ENCODE data around the gene FAM76B. TPM values are rescaled to one million over a fixed set of nuclear protein-coding genes. Genes with fewer than 3 reads are reported as not detected.

FAM76B gene
- total and polyA plus RNA-seq, 9 donors: 16.7 to 31.7 (median 21.8) TPM

DNA sequence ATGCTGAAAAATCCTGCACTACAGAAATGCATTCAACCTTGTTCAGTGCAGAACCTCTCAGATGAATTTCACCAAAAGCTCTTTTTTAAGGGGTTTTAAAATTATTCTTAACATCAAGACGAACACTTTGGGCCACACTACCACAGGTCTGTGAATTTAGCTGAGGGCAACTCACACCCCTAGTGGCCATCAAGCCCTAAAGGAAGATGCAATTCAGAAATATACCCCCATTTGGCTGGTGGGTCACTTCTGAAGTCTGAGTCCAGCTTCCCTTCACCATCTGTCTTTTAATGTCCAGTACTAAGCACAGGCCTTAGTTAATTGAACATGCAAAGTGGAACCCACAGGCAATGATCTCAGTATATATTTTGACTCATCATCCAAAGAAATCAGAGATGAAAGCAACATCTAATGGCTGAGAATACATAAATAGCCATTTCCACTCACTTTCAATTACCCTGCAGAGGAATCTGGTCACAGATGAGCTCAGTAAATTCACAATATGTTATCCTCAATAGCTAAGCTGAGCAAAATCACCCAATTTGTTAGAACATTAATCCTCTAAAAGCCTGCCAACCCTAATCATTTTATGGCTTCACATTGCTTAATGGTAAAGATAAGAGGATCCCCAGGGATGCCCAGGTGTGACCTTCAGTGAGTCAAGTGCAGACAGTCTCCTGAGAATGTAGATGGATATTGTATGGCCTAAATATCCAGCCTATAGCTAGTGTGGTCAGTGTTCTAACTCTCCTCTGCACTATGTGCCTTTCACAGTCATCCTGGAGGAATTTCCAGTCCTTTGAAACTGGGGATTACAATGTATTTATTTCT lies 50.3 kb downstream of the FAM76B start:
- Histone ChIP-seq H3K4me1 (ENCODE audit: insufficient read depth) (no peaks in the 10 kb centered on the region), H3K4me3 (no peak overlapping the region), H3K36me3 (no peaks in the 10 kb centered on the region), H3K9me3 (no peaks in the 10 kb centered on the region), H3K27ac (no peak overlapping the region), H3K27me3 (no peaks in the 10 kb centered on the region)
- no peak for TF ChIP-seq CTCF (IDR thresholded peaks at IDR 0.05)
- TF ChIP-seq POLR2A (IDR thresholded peaks at IDR 0.05): no peak
- no peak for TF ChIP-seq EP300 (IDR thresholded peaks at IDR 0.05)
- intact Hi-C loops (cut with DNase I): no loop called here
- no peak for DNase-seq
- WGBS, 3 donors: 0 to 91% (median 64%) methylated on average over 1 of the region's 1 CpG

GRCh38 chr11:95736809-95737208 lies 52.8 kb downstream of the FAM76B start:
- Histone ChIP-seq H3K4me1 (ENCODE audit: insufficient read depth) (peaks cover 3% of the 10 kb centered on the region), H3K36me3 (no peaks in the 10 kb centered on the region), H3K27me3 (no peaks in the 10 kb centered on the region), H3K9me3 (no peaks in the 10 kb centered on the region), H3K4me3 (no peak overlapping the region), H3K27ac (no peak overlapping the region)
- no peak for DNase-seq
- intact Hi-C loops (cut with DNase I): no loop called here
- no peak for TF ChIP-seq EP300 (IDR thresholded peaks at IDR 0.05)
- no peak for TF ChIP-seq CTCF (IDR thresholded peaks at IDR 0.05)
- no peak for TF ChIP-seq POLR2A (IDR thresholded peaks at IDR 0.05)
- WGBS, 3 donors: 11 to 25% (median 19%) methylated on average over 2 of the region's 2 CpGs

GRCh38 chr11:95736355-95736754 lies 53.2 kb downstream of the FAM76B start:
- intact Hi-C loops (cut with DNase I): no loop called here
- 21 to 25% (median 24%) methylated on average over 7 of the region's 7 CpGs for WGBS, 3 donors
- TF ChIP-seq CTCF (IDR thresholded peaks at IDR 0.05) (no peak), POLR2A (IDR thresholded peaks at IDR 0.05) (no peak), EP300 (IDR thresholded peaks at IDR 0.05) (no peak)
- DNase-seq: peak in 3 of 5 donors; percentile 18 to 44 (median 19)
- peaks cover 3% of the 10 kb centered on the region for H3K4me1 ChIP-seq (ENCODE audit: insufficient read depth)
- no peaks in the 10 kb centered on the region for H3K27me3 ChIP-seq
- H3K36me3 ChIP-seq: no peaks in the 10 kb centered on the region
- H3K27ac ChIP-seq: no peak overlapping the region
- no peak overlapping the region for H3K4me3 ChIP-seq
- H3K9me3 ChIP-seq: no peaks in the 10 kb centered on the region

GRCh38 chr11:95734009-95734572 lies 55.5 kb downstream of the FAM76B start:
- no peak for DNase-seq
- Histone ChIP-seq H3K4me3 (no peak overlapping the region), H3K9me3 (no peaks in the 10 kb centered on the region), H3K4me1 (ENCODE audit: insufficient read depth) (peaks cover 3% of the 10 kb centered on the region), H3K36me3 (no peaks in the 10 kb centered on the region), H3K27me3 (no peaks in the 10 kb centered on the region), H3K27ac (no peak overlapping the region)
- no peak for TF ChIP-seq EP300 (IDR thresholded peaks at IDR 0.05)
- no peak for TF ChIP-seq POLR2A (IDR thresholded peaks at IDR 0.05)
- TF ChIP-seq CTCF (IDR thresholded peaks at IDR 0.05): no peak
- intact Hi-C loops (cut with DNase I): no loop called here
- WGBS, 3 donors: 25 to 31% (median 30%) methylated on average over 4 of the region's 4 CpGs
